GM12874 (cell line): ENCODE measurements around the gene UBE2E1.

Source experiments
- TF ChIP-seq, protein P1 (sequence below): IDR thresholded peaks from 2 replicates; pipeline ENCODE4 v1.5.1; 2011; ENCODE audit warnings: low read depth, mild to moderate bottlenecking, control low read depth, low read length, moderate library complexity; ENCODE audit not compliant: insufficient read depth

The UBE2E1 gene

DNA sequence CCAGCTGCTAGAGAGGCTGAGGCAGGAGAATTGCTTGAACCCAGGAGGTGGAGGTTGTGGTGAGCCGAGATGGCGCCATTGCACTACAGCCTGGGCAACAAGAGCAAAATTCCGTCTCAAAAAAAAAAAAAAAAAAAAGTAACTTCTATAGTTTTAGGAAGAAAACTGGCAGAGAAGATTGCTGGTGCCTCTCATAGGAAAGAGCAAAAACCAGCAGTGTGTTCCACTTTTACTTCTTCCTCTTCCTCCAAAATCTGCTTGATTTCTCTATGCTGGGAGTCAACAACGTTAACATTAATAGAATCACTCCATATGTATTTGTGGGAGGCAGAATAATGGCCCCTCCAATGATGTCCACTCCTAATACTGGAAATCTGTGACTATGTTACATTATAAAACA lies 126.8 kb downstream of the UBE2E1 start:
- TF ChIP-seq, protein P1, sequence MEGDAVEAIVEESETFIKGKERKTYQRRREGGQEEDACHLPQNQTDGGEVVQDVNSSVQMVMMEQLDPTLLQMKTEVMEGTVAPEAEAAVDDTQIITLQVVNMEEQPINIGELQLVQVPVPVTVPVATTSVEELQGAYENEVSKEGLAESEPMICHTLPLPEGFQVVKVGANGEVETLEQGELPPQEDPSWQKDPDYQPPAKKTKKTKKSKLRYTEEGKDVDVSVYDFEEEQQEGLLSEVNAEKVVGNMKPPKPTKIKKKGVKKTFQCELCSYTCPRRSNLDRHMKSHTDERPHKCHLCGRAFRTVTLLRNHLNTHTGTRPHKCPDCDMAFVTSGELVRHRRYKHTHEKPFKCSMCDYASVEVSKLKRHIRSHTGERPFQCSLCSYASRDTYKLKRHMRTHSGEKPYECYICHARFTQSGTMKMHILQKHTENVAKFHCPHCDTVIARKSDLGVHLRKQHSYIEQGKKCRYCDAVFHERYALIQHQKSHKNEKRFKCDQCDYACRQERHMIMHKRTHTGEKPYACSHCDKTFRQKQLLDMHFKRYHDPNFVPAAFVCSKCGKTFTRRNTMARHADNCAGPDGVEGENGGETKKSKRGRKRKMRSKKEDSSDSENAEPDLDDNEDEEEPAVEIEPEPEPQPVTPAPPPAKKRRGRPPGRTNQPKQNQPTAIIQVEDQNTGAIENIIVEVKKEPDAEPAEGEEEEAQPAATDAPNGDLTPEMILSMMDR, result no peak

DNA sequence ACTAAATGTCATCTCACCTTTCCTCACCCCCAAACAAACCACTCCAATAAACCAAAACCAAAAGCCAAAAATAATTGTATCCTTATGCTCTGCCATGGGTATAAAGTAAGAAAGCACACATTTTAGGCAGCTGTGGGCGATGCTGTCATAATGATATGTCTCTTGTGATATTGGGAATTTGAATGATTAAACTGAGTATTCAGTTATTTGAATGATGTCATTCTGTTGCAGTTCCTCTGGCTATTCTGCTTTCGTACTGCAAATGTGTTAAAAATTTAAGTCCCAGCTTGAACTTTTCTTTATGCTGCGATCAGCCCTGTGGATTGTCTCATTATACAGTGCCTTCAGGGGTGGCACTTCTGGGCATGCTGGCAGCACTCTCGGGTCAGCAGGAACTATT lies 128.5 kb downstream of the UBE2E1 start:
- TF ChIP-seq, protein P1, result no peak

DNA sequence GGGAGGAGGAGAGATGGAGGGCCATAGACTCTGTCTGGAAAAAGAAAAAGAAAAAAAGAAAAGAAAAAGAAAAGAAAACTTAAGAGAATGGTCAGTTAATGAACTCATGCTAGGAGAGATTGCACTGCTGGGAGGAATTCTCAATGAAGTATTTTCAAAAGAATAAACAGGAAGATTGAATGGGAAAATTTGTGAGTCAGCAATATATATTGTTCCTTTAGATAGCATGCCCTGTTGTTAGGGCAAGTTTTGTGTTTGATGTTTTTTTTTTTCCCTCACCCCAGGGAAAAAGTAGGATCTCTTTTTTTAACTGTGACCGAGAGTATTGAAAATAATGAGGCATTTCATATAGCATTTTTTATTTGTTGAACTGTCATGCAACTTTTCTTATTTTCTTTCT lies 131.5 kb downstream of the UBE2E1 start:
- TF ChIP-seq, protein P1, result no peak

DNA sequence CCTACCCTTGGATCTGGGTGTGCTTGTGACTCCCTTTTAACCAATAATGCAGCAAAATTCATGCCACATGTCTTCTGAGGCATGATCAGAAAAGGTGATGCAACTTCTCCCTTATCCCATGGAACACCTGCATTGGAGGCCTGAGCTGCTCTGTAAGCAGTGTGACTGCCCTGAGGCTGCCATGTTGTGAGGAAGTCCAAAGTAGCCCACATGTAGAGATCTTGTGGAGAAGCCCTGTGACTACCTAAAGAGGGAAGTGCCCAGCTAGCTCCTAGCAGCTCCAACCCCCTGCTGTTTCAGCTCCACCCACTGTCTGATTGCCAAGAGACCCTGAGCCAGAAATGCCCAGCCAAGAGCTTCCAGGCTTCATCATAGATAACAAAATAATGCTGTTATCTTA lies 132.9 kb downstream of the UBE2E1 start:
- TF ChIP-seq, protein P1, result no peak

DNA sequence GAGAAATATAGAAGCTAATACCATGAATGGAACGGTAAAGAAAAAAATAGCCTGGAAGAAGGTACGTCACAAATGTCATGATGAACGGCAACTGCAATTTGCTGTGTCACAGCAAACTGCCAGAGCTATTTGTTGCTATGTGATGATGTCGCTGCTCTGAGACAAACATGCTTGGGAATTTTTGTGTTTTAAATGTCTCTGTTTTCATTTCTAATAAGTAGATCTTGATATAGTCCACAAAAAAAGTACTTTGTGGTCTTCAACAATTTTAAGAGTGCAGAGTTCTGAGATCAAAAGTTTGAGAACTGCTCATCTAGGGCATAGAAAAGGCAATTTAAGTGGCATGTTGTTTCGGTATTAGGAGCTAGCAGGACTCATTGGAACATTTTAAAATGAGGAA lies 135.0 kb downstream of the UBE2E1 start:
- TF ChIP-seq, protein P1, result no peak
